Measurements from ENCODE around the gene JUNB.

The JUNB gene

GRCh38 chr19:12842511-12842910 is 51.2 kb downstream of the JUNB start:
- no peak for DNase-seq (ENCODE audit: low spot score)

Data from HuH-7.5 (cell line).